Measurements from ENCODE around the gene CDH10.

The CDH10 gene

DNA sequence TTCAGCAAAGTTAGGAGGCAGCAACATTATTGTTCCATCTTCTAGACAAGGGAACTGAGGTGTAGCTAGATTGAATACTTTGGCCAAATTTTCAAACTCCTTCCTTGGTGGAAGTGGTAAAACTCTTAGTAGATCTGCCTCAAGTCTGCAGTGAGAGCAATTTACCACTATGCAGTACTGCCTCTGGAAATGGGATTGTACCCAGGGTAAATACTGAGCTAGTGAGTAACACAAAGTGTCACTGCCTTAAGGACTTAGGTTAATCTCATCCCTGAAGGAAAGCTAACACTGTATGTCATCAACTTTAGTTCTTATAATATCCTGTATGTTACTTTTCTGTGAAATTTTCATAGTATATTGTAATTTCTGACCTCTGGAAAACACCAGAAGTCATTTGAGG lies 13.9 kb downstream of the CDH10 start:
- no peak for DNase-seq (ENCODE audit: low read depth)
- H3K4me3 ChIP-seq (ENCODE audit: low read depth, low read length) = no peak overlapping the region
- TF ChIP-seq, protein P1, sequence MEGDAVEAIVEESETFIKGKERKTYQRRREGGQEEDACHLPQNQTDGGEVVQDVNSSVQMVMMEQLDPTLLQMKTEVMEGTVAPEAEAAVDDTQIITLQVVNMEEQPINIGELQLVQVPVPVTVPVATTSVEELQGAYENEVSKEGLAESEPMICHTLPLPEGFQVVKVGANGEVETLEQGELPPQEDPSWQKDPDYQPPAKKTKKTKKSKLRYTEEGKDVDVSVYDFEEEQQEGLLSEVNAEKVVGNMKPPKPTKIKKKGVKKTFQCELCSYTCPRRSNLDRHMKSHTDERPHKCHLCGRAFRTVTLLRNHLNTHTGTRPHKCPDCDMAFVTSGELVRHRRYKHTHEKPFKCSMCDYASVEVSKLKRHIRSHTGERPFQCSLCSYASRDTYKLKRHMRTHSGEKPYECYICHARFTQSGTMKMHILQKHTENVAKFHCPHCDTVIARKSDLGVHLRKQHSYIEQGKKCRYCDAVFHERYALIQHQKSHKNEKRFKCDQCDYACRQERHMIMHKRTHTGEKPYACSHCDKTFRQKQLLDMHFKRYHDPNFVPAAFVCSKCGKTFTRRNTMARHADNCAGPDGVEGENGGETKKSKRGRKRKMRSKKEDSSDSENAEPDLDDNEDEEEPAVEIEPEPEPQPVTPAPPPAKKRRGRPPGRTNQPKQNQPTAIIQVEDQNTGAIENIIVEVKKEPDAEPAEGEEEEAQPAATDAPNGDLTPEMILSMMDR (IDR thresholded peaks at IDR 0.05; ENCODE audit: control insufficient read depth, extremely low read depth, insufficient read depth) = no peak

DNA sequence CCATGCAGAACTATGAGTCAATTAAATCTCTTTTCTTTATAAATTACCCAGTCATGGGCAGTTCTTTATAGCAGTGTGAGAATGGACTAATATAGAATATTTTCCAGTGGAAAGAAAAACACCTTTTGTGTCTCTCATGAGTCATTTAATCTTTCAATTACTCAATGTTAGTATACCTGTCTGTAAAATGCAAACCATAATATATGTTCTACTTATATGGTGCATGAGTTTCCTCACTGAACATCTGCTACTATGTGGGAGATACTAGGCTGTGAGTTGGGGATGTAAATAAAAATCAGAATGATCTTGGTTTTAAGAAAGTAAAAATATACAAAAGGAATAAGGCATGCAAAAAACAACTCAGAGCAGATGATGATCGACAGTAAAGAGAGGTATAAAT lies 15.0 kb downstream of the CDH10 start:
- TF ChIP-seq, protein P1 (IDR thresholded peaks at IDR 0.05; ENCODE audit: control insufficient read depth, extremely low read depth, insufficient read depth) = no peak
- H3K4me3 ChIP-seq (ENCODE audit: low read depth, low read length) = no peak overlapping the region
- DNase-seq (ENCODE audit: low read depth) = no peak

DNA sequence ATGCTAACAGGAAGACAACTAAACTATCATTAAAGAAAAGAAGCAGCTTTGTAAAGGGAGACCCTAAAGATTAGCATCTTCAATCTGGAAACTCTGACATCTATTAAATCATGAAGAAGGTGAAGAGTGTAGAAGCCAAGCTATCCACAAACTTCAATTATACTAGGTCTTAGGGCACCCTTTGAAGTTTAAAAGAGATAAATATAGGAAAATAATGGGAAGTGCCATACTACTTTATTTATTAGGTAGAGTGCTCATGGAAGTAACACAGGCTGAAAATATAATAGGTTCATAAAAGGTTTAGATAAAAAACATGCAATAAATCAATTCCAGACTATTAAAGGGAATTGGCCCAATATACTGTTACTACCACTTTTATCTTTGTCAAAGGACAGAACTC lies 19.9 kb downstream of the CDH10 start:
- TF ChIP-seq, protein P1 (IDR thresholded peaks at IDR 0.05; ENCODE audit: control insufficient read depth, extremely low read depth, insufficient read depth) = no peak
- DNase-seq (ENCODE audit: low read depth) = no peak
- H3K4me3 ChIP-seq (ENCODE audit: low read depth, low read length) = no peak overlapping the region

DNA sequence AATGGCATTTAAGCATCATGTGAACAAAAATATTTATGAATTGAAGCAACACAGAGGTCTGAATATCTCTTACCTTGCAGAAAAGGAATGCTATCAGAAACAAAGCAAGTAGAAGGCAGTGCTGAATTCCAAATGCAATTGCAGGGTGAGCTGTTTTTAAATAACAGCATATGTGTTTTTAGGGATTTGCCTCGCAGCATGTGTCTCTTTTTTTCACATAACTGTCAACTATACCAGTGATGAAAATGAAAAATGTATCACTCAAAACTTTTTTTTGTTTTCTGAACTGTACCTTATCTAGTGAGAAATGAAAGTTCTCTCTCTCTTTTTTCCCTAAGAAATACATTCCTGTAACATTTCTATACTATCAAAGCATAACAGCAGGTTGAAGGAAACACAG lies 21.2 kb downstream of the CDH10 start:
- no peak for DNase-seq (ENCODE audit: low read depth)
- no peak overlapping the region for H3K4me3 ChIP-seq (ENCODE audit: low read depth, low read length)
- TF ChIP-seq, protein P1 (IDR thresholded peaks at IDR 0.05; ENCODE audit: control insufficient read depth, extremely low read depth, insufficient read depth) = no peak

DNA sequence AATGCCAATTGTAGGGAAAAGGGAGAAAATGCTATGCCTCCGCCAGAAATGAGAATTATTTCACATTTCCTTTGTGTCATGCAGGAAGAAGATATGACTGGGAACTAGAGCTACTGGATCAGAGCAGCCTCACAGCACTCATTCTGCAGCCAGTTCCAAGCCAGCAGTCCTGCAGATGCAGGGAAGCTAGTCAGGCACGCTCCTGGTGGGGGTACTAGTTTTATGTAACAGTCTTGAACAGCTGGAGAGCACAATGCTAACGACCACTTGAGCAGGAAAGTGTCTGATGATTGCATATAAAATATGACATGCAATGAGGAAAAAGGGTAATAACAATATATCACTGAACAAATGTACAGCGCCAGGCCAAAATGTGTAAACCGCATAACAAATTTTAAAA lies 21.7 kb downstream of the CDH10 start:
- TF ChIP-seq, protein P1 (IDR thresholded peaks at IDR 0.05; ENCODE audit: control insufficient read depth, extremely low read depth, insufficient read depth) = no peak
- no peak overlapping the region for H3K4me3 ChIP-seq (ENCODE audit: low read depth, low read length)
- no peak for DNase-seq (ENCODE audit: low read depth)

DNA sequence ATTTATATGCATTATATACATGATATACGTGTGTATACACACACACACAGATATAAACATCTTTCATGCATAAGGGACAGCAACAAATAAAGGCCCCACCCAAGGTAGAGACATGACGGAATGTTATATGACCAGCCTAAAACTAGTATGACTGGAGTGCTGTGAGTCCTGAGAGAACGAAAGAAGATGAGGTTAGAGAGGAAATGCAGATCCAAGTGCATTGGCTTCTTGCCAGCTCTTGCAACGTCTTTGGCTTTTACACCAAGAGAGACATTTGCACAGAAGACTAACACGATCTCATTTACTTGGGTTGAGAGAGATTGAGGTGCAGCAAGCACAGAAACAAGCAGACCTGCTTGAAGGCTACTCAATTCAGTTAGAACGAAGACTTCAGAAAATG lies 23.0 kb downstream of the CDH10 start:
- no peak overlapping the region for H3K4me3 ChIP-seq (ENCODE audit: low read depth, low read length)
- TF ChIP-seq, protein P1 (IDR thresholded peaks at IDR 0.05; ENCODE audit: control insufficient read depth, extremely low read depth, insufficient read depth) = no peak
- peak; percentile 15 for DNase-seq (ENCODE audit: low read depth)

DNA sequence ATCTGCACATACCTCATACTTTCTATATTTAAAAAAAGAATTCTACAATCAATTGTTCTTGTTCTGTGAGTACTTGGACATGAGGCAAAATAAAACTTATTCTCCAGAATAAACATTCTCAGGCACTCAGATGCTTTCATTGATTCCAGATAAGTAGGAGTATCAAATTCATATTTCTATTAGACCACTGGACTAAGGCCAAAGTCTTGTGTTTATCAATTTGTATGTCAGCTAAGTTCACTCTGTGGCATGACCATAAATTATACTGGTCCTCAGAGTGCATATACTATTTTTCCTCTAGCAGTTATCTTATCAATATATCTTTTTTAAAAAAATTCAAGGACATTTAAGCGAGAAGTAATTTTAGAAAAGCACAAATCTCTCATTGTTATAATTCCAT lies 28.2 kb downstream of the CDH10 start:
- H3K4me3 ChIP-seq (ENCODE audit: low read depth, low read length) = no peak overlapping the region
- no peak for DNase-seq (ENCODE audit: low read depth)
- TF ChIP-seq, protein P1 (IDR thresholded peaks at IDR 0.05; ENCODE audit: control insufficient read depth, extremely low read depth, insufficient read depth) = no peak
